HuH-7.5 (cell line): ENCODE data around the gene SPPL2A.

Experiments used
- DNase-seq: peaks from one replicate; pipeline ENCODE4 v3.0.0; 2011; ENCODE audit warnings: low spot score

SPPL2A gene

GRCh38 chr15:50686469-50687301, 78.8 kb downstream of the SPPL2A start, which contains the start of gene TRPM7:
TRPM7 (minus strand) TSS chr15:50686797; CDS start chr15:50686533, 264 bp downstream.
- peak; percentile 85 for DNase-seq

GRCh38 chr15:50685976-50686468, 79.5 kb downstream of the SPPL2A start:
- peak; percentile 37 for DNase-seq

- no peak for DNase-seq
Measured at GRCh38 chr15:50685191-50685975, 80.1 kb downstream of the SPPL2A start.

- DNase-seq: no peak
Measured at GRCh38 chr15:50681467-50681866, 84.0 kb downstream of the SPPL2A start.

GRCh38 chr15:50676799-50677483, 88.6 kb downstream of the SPPL2A start:
- no peak for DNase-seq

- no peak for DNase-seq
Measured at GRCh38 chr15:50675535-50676144, 89.9 kb downstream of the SPPL2A start.

GRCh38 chr15:50670115-50670514, 95.4 kb downstream of the SPPL2A start:
- DNase-seq: no peak

- no peak for DNase-seq
Measured at GRCh38 chr15:50669611-50670010, 95.9 kb downstream of the SPPL2A start.

GRCh38 chr15:50665938-50666337, 99.6 kb downstream of the SPPL2A start:
- no peak for DNase-seq

- DNase-seq: no peak
Measured at GRCh38 chr15:50655555-50655954, 110.0 kb downstream of the SPPL2A start.

GRCh38 chr15:50653156-50653743, 112.3 kb downstream of the SPPL2A start:
- no peak for DNase-seq

GRCh38 chr15:50652671-50653070, 112.8 kb downstream of the SPPL2A start:
- no peak for DNase-seq
